ENCODE measurements around the gene RNF208. TPM values are rescaled to one million over a fixed set of nuclear protein-coding genes. Genes with fewer than 3 reads are reported as not detected.

Gene RNF208
- polyA plus RNA-seq, 1 donor (not counting 4 experiments of a cell fraction or from before 2014, with no cell fraction given) = not detected

- H3K79me2 ChIP-seq (ENCODE audit: control insufficient read depth, insufficient read depth, low read length) = peaks cover 8% of the 10 kb centered on the region
- TF ChIP-seq CTCF (optimal IDR thresholded peaks at IDR 0.05 in 1 of 3, IDR thresholded peaks at IDR 0.05 in 1 of 3, conservative IDR thresholded peaks at IDR 0.05 in 1 of 3; ENCODE audit: extremely low read depth in 1 of 3, insufficient read depth in 2 of 3, low read length in 3 of 3) (no peak), EZH2 (IDR thresholded peaks at IDR 0.05; ENCODE audit: low read length) (no peak)
- no peaks in the 10 kb centered on the region for H3K27me3 ChIP-seq (ENCODE audit: control insufficient read depth, extremely low read depth, insufficient read depth, low read length)
- H3K36me3 ChIP-seq (ENCODE audit: control insufficient read depth in 2 of 2, extremely low read depth in 1 of 2, insufficient read depth in 2 of 2, low read length in 2 of 2) = peaks cover 0 to under 1% of the 10 kb centered on the region in 2 experiments
- no peaks in the 10 kb centered on the region for H4K20me1 ChIP-seq (ENCODE audit: control insufficient read depth, extremely low read depth, insufficient read depth, low read length)
- no peaks in the 10 kb centered on the region for H3K9me3 ChIP-seq (ENCODE audit: control insufficient read depth, low read depth, low read length)
- H3K27ac ChIP-seq (ENCODE audit: control insufficient read depth, insufficient read depth, low read length) = no peak within 1 kb of the TSS
- H3K9me1 ChIP-seq (ENCODE audit: control insufficient read depth, extremely low read depth, insufficient read depth, low read length) = no peaks in the 10 kb centered on the region
- peaks cover 7% of the 10 kb centered on the region for H3K4me1 ChIP-seq (ENCODE audit: control insufficient read depth, extremely low read depth, insufficient read depth, low read length)
- H3K4me2 ChIP-seq (ENCODE audit: control insufficient read depth, extremely low read depth, insufficient read depth, low read depth, low read length) = no peak within 1 kb of the TSS
- no peak within 1 kb of the TSS for H3K4me3 ChIP-seq (ENCODE audit: control insufficient read depth in 2 of 3, extremely low read depth in 1 of 3, insufficient read depth in 2 of 3, low read depth in 1 of 3, low read length in 3 of 3)
- no peak within 1 kb of the TSS for H3K9ac ChIP-seq (ENCODE audit: control insufficient read depth, extremely low read depth, insufficient read depth, low read length)
- DNase-seq (ENCODE audit: low read depth, low spot score) = no peak
- H2AFZ ChIP-seq (ENCODE audit: control insufficient read depth, low read length) = no peak within 1 kb of the TSS
- FAIRE-seq = no peak
- dilution Hi-C loops (cut with MboI; ENCODE audit: extremely low pct_ligation_motif_present, low sequenced_read_pairs) = no loop called here
Observed at GRCh38 chr9:137251194-137251461, 29.1 kb upstream of the RNF208 start, which contains the start of gene STPG3. Gene STPG3, plus strand, starts transcription at chr9:137251286. Its CDS starts 1 bp downstream, at chr9:137251287.

GRCh38 chr9:137250329-137251193 lies 28.5 kb upstream of the RNF208 start:
- Histone ChIP-seq H3K36me3 (ENCODE audit: control insufficient read depth in 2 of 2, extremely low read depth in 1 of 2, insufficient read depth in 2 of 2, low read length in 2 of 2) (no peaks in the 10 kb centered on the region), H3K4me2 (ENCODE audit: control insufficient read depth, extremely low read depth, insufficient read depth, low read depth, low read length) (no peak overlapping the region), H3K9ac (ENCODE audit: control insufficient read depth, extremely low read depth, insufficient read depth, low read length) (no peak overlapping the region), H3K9me1 (ENCODE audit: control insufficient read depth, extremely low read depth, insufficient read depth, low read length) (no peaks in the 10 kb centered on the region), H3K79me2 (ENCODE audit: control insufficient read depth, insufficient read depth, low read length) (peaks cover 3% of the 10 kb centered on the region), H3K27me3 (ENCODE audit: control insufficient read depth, extremely low read depth, insufficient read depth, low read length) (no peaks in the 10 kb centered on the region), H3K4me1 (ENCODE audit: control insufficient read depth, extremely low read depth, insufficient read depth, low read length) (peaks cover 5% of the 10 kb centered on the region), H2AFZ (ENCODE audit: control insufficient read depth, low read length) (no peak overlapping the region), H3K9me3 (ENCODE audit: control insufficient read depth, low read depth, low read length) (no peaks in the 10 kb centered on the region), H3K4me3 (ENCODE audit: control insufficient read depth in 2 of 3, extremely low read depth in 1 of 3, insufficient read depth in 2 of 3, low read depth in 1 of 3, low read length in 3 of 3) (no peak overlapping the region), H3K27ac (ENCODE audit: control insufficient read depth, insufficient read depth, low read length) (no peak overlapping the region), H4K20me1 (ENCODE audit: control insufficient read depth, extremely low read depth, insufficient read depth, low read length) (no peaks in the 10 kb centered on the region)
- dilution Hi-C loops (cut with MboI; ENCODE audit: extremely low pct_ligation_motif_present, low sequenced_read_pairs) = no loop called here
- FAIRE-seq (no peak), DNase-seq (ENCODE audit: low read depth, low spot score) (no peak)
- TF ChIP-seq CTCF (optimal IDR thresholded peaks at IDR 0.05 in 1 of 3, IDR thresholded peaks at IDR 0.05 in 1 of 3, conservative IDR thresholded peaks at IDR 0.05 in 1 of 3; ENCODE audit: extremely low read depth in 1 of 3, insufficient read depth in 2 of 3, low read length in 3 of 3) (no peak), EZH2 (IDR thresholded peaks at IDR 0.05; ENCODE audit: low read length) (no peak)
